HG02678 (cell line): ENCODE measurements around the gene EXOC3L2.

Source experiments
- ATAC-seq: cut with Tn5 transposase; IDR thresholded peaks from one replicate; pipeline ENCODE4 v1.9.1; 2021; ENCODE audit warnings: mild to moderate bottlenecking, moderate library complexity; ENCODE audit not compliant: unreplicated experiment

EXOC3L2 gene

GRCh38 chr19:45222724-45223123 lies 22.5 kb downstream of the EXOC3L2 start:
- no peak for ATAC-seq

DNA sequence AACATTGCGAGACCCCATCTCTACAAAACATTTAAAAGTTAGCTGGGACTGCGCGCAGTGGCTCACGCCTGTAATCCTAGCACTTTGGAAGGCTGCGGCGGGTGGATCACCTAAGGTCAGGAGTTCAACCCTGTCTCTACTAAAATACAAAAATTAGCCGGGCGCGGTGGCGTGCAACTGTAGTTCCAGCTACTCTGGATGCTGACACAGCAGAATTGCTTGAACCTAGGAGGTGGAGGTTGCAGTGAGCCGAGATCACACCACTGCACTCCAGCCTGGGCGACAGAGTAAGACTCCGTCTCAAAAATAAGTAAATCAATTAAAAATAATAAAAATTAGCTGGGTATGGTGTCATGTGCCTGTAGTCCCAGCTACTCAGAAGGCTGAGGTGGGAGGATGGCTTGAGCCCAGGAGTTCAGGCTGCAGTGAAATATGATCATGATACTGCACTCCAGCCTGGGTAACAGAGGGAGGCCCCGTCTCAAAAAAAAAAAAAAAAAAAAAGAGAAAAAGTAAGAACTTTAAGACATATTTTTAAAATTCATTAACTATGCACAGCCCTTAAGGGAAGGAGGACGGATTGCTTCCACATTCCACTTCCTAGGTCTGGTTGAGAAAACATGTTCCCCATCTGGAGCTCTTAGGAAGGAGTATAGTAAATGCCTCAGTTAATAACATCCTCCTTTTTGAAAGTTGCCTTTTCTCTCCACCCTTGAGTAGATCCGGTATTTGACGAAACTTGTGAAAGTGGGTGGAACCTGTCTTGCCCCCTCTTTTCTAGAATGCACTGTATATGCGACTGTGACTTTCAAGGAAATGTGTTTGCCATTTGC lies 26.1 kb downstream of the EXOC3L2 start:
- ATAC-seq, result no peak

- ATAC-seq, result no peak
These were observed 26.8 kb downstream of the EXOC3L2 start for GRCh38 chr19:45218426-45218825.

GRCh38 chr19:45217957-45218334 lies 27.3 kb downstream of the EXOC3L2 start:
- ATAC-seq, result no peak

- ATAC-seq, result no peak
These were observed 27.8 kb downstream of the EXOC3L2 start for GRCh38 chr19:45217193-45217956.

- ATAC-seq, result no peak
These were observed 28.5 kb downstream of the EXOC3L2 start for GRCh38 chr19:45216667-45217066.

- no peak for ATAC-seq
These were observed 29.6 kb downstream of the EXOC3L2 start for GRCh38 chr19:45215391-45216191.

- no peak for ATAC-seq
These were observed 32.2 kb downstream of the EXOC3L2 start for GRCh38 chr19:45213031-45213430.

- ATAC-seq, result no peak
These were observed 33.3 kb downstream of the EXOC3L2 start for GRCh38 chr19:45211751-45212381.

DNA sequence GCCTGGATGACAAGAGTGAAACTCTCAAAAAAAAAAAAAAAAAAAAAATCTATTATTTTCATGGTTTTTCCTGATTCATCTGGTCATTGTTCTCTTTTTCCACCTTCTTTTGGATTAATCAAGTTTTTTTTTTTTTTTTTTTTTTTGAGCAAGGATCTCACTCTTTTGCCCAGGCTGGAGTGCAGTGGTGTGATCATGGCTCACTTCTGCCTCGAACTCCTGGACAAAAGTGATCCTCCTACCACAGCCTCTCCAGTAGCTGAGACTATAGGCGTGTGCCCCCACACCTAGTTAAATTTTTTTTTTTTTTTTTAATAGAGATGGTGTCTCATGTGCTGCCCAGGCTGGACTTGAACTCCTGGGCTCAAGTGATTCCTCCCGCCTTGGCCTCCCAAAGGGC lies 38.9 kb downstream of the EXOC3L2 start:
- ATAC-seq, result no peak

DNA sequence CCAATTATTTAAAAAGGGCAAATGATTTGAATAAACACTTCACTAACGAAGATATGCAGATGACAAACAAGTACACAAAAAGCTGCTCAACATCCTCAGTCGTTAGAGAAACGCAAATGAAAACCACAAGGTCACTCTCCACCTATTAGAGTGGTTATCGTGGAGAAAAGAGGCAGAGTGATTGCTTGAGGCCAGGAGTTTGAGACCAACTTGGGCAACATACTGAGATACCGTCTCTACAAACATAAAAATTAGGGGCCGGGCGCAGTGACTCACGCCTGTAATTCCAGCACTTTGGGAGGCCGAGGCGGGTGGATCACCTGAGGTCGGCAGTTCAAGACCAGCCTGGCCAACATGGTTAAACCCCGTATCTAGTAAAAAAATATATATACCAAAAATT lies 39.4 kb downstream of the EXOC3L2 start:
- no peak for ATAC-seq

GRCh38 chr19:45202637-45203036 lies 42.6 kb downstream of the EXOC3L2 start:
- ATAC-seq, result no peak

DNA sequence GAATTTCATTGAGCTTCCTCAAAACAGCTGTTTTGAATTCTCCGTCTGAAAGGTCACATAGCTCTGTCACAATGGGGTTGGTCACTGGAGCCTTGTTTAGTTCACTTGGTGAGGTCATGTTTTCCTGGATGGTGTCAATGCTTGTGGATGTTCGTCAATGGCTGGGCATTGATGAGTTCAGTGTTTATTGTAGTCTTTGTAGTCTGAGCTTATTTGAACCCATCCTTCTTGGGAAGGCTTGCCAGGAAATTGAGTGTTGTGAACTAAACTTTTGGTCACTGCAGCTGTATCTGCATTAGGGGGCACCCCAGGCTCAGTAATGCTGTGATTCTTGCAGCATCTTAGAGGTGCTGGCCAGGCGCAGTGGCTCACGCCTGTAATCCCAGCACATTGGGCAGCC lies 44.6 kb downstream of the EXOC3L2 start:
- ATAC-seq, result no peak

DNA sequence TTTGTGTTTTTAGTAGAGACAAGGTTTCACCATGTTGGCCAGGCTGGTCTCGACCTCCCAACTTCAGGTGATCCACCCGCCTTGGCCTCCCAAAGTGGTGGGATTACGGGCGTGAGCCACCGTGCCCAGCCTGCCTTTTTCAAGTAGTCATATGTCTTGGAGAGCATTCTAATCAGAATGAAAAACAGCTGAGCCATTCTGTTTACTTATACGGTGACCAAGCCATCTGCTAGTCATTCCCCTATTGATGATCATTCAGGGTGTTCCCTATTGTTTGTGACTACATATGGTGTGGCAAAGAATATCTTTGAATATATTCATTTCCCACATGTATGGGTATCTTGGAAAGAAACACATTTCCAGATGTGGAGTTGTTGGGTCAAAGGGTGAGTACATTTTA lies 49.4 kb downstream of the EXOC3L2 start:
- ATAC-seq, result no peak

- ATAC-seq, result no peak
These were observed 53.8 kb downstream of the EXOC3L2 start for GRCh38 chr19:45191375-45191774.

DNA sequence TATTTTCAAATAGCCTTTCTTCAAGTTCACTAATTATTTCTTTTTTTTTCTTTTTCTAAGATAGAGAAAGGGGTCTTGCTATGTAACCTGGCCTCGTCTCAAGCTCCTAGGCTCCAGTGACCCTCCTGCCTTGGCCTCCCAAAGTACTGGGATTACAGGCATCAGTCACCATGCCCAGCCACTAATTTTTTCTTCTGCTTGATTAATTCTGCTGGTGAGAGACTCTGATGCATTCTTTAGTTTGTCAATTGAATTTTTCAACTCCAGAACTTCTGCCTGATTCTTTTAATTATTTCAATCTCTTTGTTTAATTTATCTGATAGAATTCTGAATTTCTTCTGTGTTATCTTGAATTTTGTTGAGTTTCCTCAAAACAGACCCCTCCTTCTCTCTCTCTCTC lies 55.2 kb downstream of the EXOC3L2 start:
- ATAC-seq, result no peak

DNA sequence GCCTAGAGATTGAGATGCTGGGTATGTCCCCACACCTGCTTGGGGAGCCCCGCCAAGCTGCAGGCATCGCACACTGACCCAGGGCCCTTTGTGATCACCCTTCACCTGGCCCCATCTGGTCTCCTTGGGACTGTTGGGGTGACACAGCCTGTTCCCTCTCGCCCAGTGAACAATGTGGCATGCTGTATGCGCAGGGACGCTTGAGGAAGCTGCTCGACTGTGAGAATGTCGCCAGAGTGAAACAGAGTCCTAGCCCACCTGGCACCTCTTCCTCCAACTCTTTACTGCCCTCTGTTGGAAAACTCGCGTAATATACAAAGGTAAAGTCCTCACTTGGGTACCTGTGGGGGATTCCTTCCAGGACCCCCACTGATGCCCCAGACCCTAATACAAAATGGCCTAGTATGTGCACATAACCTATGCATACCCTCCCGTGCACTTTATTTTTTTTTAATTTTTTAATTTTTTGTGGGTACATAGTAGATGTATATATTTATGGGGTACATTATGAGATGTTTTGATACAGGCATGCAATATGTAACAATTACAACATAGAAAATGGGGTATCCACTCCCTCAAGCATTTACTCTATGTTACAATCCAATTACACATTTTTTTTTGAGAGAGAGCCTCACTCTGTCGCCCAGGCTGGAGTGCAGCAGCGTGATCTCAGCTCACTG lies 57.6 kb downstream of the EXOC3L2 start:
- no peak for ATAC-seq

DNA sequence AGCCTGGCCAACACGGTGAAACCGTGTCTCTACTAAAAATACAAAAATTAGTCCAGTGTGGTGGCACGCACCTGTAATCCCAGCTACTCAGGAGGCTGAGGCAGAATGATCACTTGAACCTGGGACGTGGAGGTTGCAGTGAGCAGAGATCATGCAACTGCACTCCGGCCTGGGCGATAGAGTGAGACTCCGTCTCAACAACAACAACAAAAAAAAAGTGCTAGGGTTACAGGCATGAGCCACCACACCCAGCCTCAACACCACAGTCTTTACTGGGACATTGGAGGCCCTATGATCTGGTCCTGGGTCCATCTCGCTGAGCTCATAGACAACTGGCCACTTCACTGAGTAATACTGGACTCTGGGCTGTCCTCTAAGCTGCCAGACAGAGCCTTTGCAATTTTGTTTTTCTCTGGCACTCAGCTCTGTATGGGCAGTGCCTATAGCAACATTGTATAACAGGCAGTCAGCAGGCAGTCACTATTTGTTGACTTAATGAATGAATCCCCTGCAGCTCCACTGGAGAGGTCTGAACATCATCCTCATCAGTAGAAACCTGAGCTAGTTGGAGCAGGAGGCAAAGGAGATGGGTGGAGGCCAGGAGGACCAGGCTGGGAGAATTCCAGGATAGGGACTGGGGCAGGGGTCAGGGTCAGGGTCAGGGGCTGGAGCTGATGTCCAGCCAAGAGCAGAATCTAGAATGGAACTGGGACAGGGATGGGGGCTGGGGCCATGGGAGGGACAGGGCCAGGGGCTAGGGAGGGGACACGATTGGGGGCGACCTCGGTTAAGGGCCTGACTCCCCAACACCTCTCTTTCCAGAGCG lies 58.5 kb downstream of the EXOC3L2 start:
- no peak for ATAC-seq

DNA sequence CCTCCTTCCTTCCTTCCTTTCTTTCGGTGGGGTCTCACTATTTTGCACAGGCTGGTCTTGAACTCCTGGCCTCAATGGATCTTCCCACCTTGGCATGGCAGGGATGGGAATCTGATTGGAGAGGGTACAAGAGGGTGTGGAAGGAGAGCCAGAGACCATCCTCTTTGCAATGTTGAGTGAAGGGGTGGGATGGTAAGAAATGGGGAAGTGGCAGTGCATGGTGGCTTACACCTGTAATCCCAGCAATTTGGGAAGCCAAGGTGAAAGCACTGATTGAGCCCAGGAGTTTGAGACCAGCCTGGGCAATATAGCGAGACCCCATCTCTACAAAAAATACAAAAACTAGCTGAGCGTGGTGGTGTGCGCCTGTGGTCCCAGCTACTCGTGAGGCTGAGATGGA lies 61.1 kb downstream of the EXOC3L2 start:
- ATAC-seq, result no peak

DNA sequence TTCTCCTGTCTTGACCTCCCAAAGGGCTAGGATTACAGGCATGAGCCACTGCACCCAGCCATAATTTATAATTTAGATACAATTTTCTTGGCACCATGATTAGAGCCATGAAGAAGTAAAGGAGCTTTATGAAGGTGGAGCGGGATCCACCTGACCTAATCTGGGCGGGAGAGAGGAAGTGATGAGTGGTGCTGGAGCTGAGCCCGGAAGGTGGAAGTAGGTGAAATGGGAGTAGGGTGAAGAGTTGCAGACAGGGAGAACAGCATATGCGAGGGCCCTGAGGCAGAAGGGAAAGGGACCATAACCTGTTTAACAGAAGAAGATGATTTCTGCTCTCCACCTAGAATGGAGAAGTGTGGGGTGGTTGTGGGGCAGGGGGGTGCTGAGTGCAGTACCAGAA lies 62.4 kb downstream of the EXOC3L2 start:
- ATAC-seq, result no peak
